ENCODE data around the gene PTHLH.
A peak's percentile ranks its signal among the peaks of the same experiment; 100 is the strongest.

PTHLH gene

GRCh38 chr12:27940756-27941402, 31.7 kb downstream of the PTHLH start:
- H3K4me3 ChIP-seq (ENCODE audit: low read depth, low read length), result no peak overlapping the region
- peak; percentile 91 for DNase-seq (ENCODE audit: low read depth)
- TF ChIP-seq, protein P1, sequence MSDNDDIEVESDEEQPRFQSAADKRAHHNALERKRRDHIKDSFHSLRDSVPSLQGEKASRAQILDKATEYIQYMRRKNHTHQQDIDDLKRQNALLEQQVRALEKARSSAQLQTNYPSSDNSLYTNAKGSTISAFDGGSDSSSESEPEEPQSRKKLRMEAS (IDR thresholded peaks at IDR 0.05; ENCODE audit: low read depth, low read length), result peak; percentile 94
- TF ChIP-seq, protein P2, sequence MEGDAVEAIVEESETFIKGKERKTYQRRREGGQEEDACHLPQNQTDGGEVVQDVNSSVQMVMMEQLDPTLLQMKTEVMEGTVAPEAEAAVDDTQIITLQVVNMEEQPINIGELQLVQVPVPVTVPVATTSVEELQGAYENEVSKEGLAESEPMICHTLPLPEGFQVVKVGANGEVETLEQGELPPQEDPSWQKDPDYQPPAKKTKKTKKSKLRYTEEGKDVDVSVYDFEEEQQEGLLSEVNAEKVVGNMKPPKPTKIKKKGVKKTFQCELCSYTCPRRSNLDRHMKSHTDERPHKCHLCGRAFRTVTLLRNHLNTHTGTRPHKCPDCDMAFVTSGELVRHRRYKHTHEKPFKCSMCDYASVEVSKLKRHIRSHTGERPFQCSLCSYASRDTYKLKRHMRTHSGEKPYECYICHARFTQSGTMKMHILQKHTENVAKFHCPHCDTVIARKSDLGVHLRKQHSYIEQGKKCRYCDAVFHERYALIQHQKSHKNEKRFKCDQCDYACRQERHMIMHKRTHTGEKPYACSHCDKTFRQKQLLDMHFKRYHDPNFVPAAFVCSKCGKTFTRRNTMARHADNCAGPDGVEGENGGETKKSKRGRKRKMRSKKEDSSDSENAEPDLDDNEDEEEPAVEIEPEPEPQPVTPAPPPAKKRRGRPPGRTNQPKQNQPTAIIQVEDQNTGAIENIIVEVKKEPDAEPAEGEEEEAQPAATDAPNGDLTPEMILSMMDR (IDR thresholded peaks at IDR 0.05; ENCODE audit: low read depth, low read length), result peak; percentile 99
- TF ChIP-seq POLR2A (IDR thresholded peaks at IDR 0.05; ENCODE audit: extremely low read depth, insufficient read length) (no peak), MYC (IDR thresholded peaks at IDR 0.05; ENCODE audit: low read depth, low read length) (peak; percentile 35; the same call in 1 of the 2 replicates)

- H3K4me3 ChIP-seq (ENCODE audit: low read depth, low read length), result no peak overlapping the region
- no peak for TF ChIP-seq POLR2A (IDR thresholded peaks at IDR 0.05; ENCODE audit: extremely low read depth, insufficient read length)
- TF ChIP-seq, protein P1 (IDR thresholded peaks at IDR 0.05; ENCODE audit: low read depth, low read length), result no peak
- TF ChIP-seq, protein P2 (IDR thresholded peaks at IDR 0.05; ENCODE audit: low read depth, low read length), result no peak
- TF ChIP-seq MYC (IDR thresholded peaks at IDR 0.05; ENCODE audit: low read depth, low read length), result no peak
- DNase-seq (ENCODE audit: low read depth), result no peak
Measured at GRCh38 chr12:27940245-27940644, 32.3 kb downstream of the PTHLH start.

GRCh38 chr12:27937768-27938167, 34.8 kb downstream of the PTHLH start:
- TF ChIP-seq, protein P2 (IDR thresholded peaks at IDR 0.05; ENCODE audit: low read depth, low read length), result no peak
- TF ChIP-seq MYC (IDR thresholded peaks at IDR 0.05; ENCODE audit: low read depth, low read length), result no peak
- peak; percentile 71 for DNase-seq (ENCODE audit: low read depth)
- no peak overlapping the region for H3K4me3 ChIP-seq (ENCODE audit: low read depth, low read length)

GRCh38 chr12:27936196-27936595, 36.3 kb downstream of the PTHLH start:
- DNase-seq (ENCODE audit: low read depth), result peak; percentile 27
- H3K4me3 ChIP-seq (ENCODE audit: low read depth, low read length), result no peak overlapping the region
- TF ChIP-seq, protein P1 (IDR thresholded peaks at IDR 0.05; ENCODE audit: low read depth, low read length), result no peak
- TF ChIP-seq POLR2A (IDR thresholded peaks at IDR 0.05; ENCODE audit: extremely low read depth, insufficient read length) (no peak), MYC (IDR thresholded peaks at IDR 0.05; ENCODE audit: low read depth, low read length) (no peak)
- TF ChIP-seq, protein P2 (IDR thresholded peaks at IDR 0.05; ENCODE audit: low read depth, low read length), result no peak

GRCh38 chr12:27934276-27934675, 38.3 kb downstream of the PTHLH start:
- TF ChIP-seq POLR2A (IDR thresholded peaks at IDR 0.05; ENCODE audit: extremely low read depth, insufficient read length), result no peak
- no peak for TF ChIP-seq MYC (IDR thresholded peaks at IDR 0.05; ENCODE audit: low read depth, low read length)
- TF ChIP-seq, protein P2 (IDR thresholded peaks at IDR 0.05; ENCODE audit: low read depth, low read length), result no peak
- TF ChIP-seq, protein P1 (IDR thresholded peaks at IDR 0.05; ENCODE audit: low read depth, low read length), result no peak
- DNase-seq (ENCODE audit: low read depth), result no peak
- no peak overlapping the region for H3K4me3 ChIP-seq (ENCODE audit: low read depth, low read length)

Data from NB4 (cell line).